ENCODE data around the gene SORL1.

The SORL1 gene

DNA sequence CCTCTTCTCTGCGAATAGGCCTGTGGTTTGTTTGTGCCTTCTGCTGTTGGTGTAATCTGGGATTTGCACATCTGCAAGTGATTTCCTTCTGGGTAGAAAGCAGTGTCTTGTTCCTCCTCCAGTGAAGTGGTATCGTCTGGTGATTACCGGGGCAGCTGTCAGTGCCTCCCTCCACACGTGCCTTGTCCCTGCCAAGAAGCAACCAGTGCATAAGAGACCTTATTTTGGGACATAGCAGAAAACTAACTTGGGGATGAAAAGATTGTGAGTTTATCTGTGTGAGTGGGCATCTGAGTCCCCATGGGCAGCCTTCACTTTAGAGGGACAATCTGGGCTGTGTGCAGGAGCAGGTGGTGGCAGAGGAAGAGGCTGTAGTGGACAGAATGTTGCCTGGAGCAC lies 72.1 kb downstream of the SORL1 start:
- no peak for DNase-seq
- H3K4me3 ChIP-seq (ENCODE audit: low read depth, low read length): no peak overlapping the region
- H3K27me3 ChIP-seq (replicated peaks): no peaks in the 10 kb centered on the region
- in situ Hi-C loops (cut with HindIII; ENCODE audit: low pct_ligation_motif_present, low sequenced_read_pairs): no loop called here
- H3K27ac ChIP-seq: no peak overlapping the region
- H3K36me3 ChIP-seq (replicated peaks): no peaks in the 10 kb centered on the region
- TF ChIP-seq, protein P1, sequence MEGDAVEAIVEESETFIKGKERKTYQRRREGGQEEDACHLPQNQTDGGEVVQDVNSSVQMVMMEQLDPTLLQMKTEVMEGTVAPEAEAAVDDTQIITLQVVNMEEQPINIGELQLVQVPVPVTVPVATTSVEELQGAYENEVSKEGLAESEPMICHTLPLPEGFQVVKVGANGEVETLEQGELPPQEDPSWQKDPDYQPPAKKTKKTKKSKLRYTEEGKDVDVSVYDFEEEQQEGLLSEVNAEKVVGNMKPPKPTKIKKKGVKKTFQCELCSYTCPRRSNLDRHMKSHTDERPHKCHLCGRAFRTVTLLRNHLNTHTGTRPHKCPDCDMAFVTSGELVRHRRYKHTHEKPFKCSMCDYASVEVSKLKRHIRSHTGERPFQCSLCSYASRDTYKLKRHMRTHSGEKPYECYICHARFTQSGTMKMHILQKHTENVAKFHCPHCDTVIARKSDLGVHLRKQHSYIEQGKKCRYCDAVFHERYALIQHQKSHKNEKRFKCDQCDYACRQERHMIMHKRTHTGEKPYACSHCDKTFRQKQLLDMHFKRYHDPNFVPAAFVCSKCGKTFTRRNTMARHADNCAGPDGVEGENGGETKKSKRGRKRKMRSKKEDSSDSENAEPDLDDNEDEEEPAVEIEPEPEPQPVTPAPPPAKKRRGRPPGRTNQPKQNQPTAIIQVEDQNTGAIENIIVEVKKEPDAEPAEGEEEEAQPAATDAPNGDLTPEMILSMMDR (IDR thresholded peaks at IDR 0.05; ENCODE audit: low read depth, low read length, missing control alignments): no peak

GRCh38 chr11:121525376-121525775 lies 73.3 kb downstream of the SORL1 start:
- Histone ChIP-seq H3K27ac (no peak overlapping the region), H3K27me3 (replicated peaks) (no peaks in the 10 kb centered on the region), H3K4me3 (ENCODE audit: low read depth, low read length) (no peak overlapping the region), H3K36me3 (replicated peaks) (no peaks in the 10 kb centered on the region)
- TF ChIP-seq, protein P1 (IDR thresholded peaks at IDR 0.05; ENCODE audit: low read depth, low read length, missing control alignments): no peak
- no peak for DNase-seq
- in situ Hi-C loops (cut with HindIII; ENCODE audit: low pct_ligation_motif_present, low sequenced_read_pairs): no loop called here

DNA sequence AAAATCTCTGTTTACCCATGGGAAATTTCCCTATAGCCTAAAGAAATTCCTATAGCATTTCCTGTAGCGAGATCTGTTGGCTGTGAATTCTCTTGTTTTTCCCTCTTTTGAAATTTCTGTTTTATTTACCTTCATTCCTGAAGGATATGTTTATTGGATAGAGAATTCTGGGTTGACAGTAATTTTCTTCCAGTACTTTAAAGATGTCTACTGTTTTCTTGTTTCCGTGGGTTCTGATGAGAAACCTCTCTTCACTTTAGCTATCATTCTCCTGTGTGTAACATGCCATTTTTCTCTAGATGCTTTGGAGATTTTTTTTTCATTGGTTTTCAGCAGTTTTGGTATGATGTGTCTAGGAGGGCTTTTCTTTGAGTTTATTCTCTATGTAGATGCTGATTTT lies 78.1 kb downstream of the SORL1 start:
- TF ChIP-seq, protein P1 (IDR thresholded peaks at IDR 0.05; ENCODE audit: low read depth, low read length, missing control alignments): no peak
- Histone ChIP-seq H3K4me3 (ENCODE audit: low read depth, low read length) (no peak overlapping the region), H3K36me3 (replicated peaks) (no peaks in the 10 kb centered on the region), H3K27me3 (replicated peaks) (no peaks in the 10 kb centered on the region), H3K27ac (no peak overlapping the region)
- in situ Hi-C loops (cut with HindIII; ENCODE audit: low pct_ligation_motif_present, low sequenced_read_pairs): no loop called here
- no peak for DNase-seq

- in situ Hi-C loops (cut with HindIII; ENCODE audit: low pct_ligation_motif_present, low sequenced_read_pairs): no loop called here
- Histone ChIP-seq H3K36me3 (replicated peaks) (no peaks in the 10 kb centered on the region), H3K4me3 (ENCODE audit: low read depth, low read length) (no peak overlapping the region), H3K27ac (no peak overlapping the region), H3K27me3 (replicated peaks) (no peaks in the 10 kb centered on the region)
- DNase-seq: no peak
- TF ChIP-seq, protein P1 (IDR thresholded peaks at IDR 0.05; ENCODE audit: low read depth, low read length, missing control alignments): no peak
Measured at GRCh38 chr11:121533601-121534000, 81.5 kb downstream of the SORL1 start.

DNA sequence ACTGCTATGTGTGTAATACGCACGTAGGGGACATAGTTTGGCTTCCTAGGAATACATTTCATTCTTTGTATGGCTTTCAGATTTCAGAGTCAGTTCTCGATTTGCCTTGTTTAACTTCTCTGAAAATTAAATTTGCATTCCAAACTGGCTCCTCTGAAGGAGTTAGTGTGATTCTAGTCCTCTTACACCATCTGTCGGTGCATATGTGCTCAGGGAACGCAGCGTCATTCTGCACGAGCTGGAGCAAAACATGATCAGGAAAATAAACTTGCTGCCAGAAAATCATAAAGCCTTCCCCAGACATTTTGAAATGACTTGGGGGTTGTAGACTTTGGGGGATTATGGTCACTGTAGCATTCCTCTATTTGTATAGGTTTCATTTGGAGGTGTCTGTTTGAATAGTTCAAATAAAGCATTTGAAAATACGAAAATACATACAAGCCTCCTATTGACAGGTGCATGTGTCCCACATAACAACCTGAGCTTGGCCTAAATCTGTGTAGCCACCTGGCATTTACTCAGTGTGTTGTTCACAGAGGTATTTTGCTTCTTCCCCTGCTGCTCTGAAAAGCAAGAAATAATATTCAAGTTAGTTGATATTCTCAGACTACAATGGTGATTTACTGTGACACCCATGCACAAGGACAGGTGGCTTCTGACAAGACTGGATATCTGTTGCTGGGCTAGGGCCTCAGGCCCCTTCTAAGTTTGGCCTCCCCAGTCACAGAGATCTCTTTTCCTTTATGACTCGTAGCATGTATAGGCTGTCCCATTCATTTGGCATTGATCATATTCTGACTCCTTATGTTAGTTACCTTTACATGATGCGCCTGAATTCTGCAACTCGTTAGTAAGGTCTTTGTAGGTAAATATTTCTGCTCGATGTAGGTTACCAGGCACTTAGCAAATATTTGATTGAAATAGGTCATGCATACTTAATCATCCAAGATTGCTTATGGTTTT lies 82.3 kb downstream of the SORL1 start:
- in situ Hi-C loops (cut with HindIII; ENCODE audit: low pct_ligation_motif_present, low sequenced_read_pairs): no loop called here
- TF ChIP-seq, protein P1 (IDR thresholded peaks at IDR 0.05; ENCODE audit: low read depth, low read length, missing control alignments): peak; percentile 41
- Histone ChIP-seq H3K36me3 (replicated peaks) (no peaks in the 10 kb centered on the region), H3K27me3 (replicated peaks) (no peaks in the 10 kb centered on the region), H3K4me3 (ENCODE audit: low read depth, low read length) (no peak overlapping the region), H3K27ac (no peak overlapping the region)
- DNase-seq: no peak

Data from brain microvascular endothelial cell (primary cell).